ENCODE measurements around the gene SENP3. TPM values are rescaled to one million over a fixed set of nuclear protein-coding genes. Genes with fewer than 3 reads are reported as not detected.
"Not testable (repeated sequence)": the region's sequence is repeated elsewhere in the genome, so short reads cannot be mapped to it uniquely, and the experiment has no call there.

SENP3 gene
- polyA plus RNA-seq, 6 donors from 2014 or later, result 16.0 to 21.9 (median 18.2) TPM

DNA sequence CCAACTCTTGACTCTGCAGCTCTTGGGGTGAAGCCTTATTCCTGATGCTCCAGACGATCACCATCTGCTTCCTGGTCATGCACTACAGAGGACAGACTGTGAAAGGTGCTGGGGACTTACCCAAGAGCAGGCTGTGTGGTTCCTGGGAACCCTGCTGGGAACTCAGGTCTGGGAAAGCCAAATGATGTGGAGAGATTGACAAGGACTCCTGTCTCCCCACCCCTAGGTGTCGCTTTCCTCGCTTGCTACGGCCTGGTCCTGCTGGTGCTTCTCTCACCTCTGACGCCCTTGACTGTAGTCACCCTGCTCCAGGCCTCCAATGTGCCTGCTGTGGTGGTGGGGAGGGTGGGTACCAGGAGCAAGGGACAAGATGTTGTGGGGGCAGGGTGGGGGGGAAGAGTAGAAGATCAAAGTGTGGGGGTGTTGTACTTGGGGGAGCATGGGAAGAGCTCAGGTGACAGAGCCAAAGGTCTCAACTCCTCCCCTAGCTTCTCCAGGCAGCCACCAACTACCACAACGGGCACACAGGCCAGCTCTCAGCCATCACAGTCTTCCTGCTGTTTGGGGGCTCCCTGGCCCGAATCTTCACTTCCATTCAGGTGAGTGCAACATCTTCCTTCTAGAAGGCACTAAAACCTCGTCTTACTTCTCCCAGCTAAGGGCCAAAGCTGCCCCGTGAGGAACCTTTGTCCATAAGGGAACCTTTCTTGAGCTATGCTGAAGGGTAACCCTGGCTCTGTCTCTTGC is 25.1 kb downstream of the SENP3 start:
- Mint-ChIP-seq H3K27ac (no peak overlapping the region), H3K9me3 (no peaks in the 10 kb centered on the region), H3K36me3 (peaks cover 0 to 14% of the 10 kb centered on the region in 2 donors), H3K4me1 (peaks cover 24 to 39% (median 25%) of the 10 kb centered on the region in 3 donors), H3K4me3 (peak overlapping the region in 2 of 8 donors; percentile 47 to 67), H3K27me3 (no peaks in the 10 kb centered on the region)
- ATAC-seq (ENCODE audit: low read depth in 2 of 2), result no peak
- no peak for DNase-seq

DNA sequence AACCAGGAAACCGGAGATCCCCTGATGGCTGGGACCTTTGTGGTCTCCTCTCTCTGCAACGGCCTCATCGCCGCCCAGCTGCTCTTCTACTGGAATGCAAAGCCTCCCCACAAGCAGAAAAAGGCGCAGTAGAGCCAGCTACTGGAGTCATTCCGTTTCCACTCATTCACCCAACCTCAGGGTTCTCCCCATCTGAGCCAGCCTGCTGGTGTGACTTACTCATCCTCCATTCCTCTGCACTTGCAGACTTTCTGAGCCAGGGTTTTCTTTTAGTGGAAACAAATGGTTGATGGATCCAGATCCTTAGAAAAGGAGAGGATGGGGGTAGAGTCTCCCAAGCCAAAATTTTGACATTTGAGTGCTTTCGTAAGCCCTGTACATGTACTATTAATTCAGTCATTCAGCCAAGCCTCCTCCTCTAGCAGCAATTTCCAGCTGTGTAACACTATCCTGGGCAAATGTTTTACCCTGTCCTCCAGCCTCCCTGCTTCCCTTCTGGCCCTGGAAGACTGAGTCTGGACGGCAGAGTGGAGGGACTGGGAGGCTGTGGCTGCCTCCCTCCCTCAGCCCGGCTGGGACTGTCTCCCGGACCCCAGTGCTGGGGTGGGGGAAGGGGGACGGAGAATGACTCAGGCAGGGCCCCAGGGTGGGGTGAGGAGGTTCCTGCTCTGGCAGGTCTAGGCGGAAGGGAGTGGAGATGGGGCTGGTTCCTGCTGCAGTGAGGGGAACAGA is 25.9 kb downstream of the SENP3 start:
- Mint-ChIP-seq H3K27me3 (no peaks in the 10 kb centered on the region), H3K9me3 (no peaks in the 10 kb centered on the region), H3K36me3 (peaks cover 5 to 19% of the 10 kb centered on the region in 2 donors), H3K4me1 (peaks cover 16 to 32% (median 21%) of the 10 kb centered on the region in 3 donors), H3K27ac (no peak overlapping the region), H3K4me3 (peak overlapping the region in 3 of 8 donors; percentile 47 to 67 (median 52))
- ATAC-seq (ENCODE audit: low read depth in 2 of 2) (no peak), DNase-seq (no peak)

DNA sequence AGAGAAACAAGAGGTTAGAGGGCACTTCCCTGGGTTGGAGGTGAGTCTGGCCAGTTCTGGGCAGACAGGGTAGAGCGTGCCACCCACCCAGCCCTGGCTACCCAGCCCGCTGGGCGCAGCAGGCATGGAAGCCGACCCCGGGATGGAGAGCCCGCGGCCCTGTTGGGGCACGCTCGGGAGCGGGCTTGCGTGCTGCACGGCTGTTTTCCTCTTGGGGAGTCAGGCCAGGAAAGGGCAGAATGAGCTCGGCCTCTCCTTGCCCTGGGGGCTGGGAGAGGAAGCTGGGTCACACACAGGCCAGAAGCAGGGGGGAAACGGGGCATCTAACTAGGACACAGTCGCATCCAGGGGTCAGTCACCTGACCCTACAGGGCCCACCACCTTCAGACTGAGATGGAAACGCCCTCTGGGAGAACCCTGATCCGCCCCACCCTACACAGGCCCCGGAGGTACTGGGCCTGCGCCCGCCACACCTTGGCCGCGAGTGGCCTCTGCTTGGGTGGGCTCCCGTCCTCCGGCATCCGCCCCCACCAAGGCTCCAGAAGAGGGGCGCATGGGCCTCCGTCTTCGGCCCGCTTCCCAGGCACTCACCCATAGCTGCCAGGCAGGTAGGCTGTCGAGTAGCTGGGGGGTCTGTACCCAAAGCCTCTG is 27.0 kb downstream of the SENP3 start:
- ATAC-seq (ENCODE audit: low read depth in 2 of 2) (no peak), DNase-seq (no peak)
- Mint-ChIP-seq H3K27ac (peak overlapping the region in 2 of 6 donors; percentile 63 to 71), H3K27me3 (no peaks in the 10 kb centered on the region), H3K4me3 (no peak overlapping the region), H3K4me1 (peaks cover 15 to 25% (median 25%) of the 10 kb centered on the region in 3 donors), H3K9me3 (no peaks in the 10 kb centered on the region), H3K36me3 (peaks cover 5 to 28% of the 10 kb centered on the region in 2 donors)

DNA sequence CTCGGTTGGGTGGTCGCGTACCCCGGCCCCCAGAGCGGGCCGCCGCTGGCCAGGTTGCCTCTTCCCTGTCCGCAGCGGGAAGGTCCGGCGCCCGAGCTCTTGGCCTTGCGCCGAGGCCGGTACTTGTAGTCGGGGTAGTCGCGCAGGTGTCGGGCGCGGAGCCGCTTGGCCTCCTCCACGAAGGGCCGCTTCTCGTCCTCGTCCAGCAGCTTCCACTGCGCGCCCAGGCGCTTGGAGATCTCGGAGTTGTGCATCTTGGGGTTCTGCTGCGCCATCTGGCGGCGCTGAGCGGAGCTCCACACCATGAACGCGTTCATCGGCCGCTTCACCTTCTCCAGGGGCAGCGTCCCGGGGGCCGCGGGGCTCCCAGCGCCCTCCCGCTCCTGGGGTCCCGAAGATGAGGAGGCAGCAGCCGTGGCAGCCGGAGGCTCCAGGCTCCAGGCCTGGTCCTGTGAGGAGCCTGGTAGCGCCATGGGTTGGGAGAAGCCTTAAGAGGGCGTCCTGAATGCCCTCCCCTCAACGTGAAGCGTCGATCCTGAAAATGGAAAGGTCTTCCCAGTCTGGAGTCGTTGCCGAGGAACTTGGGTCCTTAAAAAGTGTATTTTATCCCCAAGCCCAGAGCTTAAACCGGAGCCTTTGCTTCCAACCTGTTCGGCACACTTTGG is 27.6 kb downstream of the SENP3 start:
- peaks cover 11 to 28% of the 10 kb centered on the region in 2 donors for H3K36me3 Mint-ChIP-seq
- peaks cover 13 to 19% (median 19%) of the 10 kb centered on the region in 3 donors for H3K4me1 Mint-ChIP-seq
- no peaks in the 10 kb centered on the region for H3K9me3 Mint-ChIP-seq
- DNase-seq (peak; percentile 58), ATAC-seq (ENCODE audit: low read depth in 2 of 2) (peak; percentile 93 to 97)
- no peaks in the 10 kb centered on the region for H3K27me3 Mint-ChIP-seq
- no peak overlapping the region for H3K27ac Mint-ChIP-seq
- H3K4me3 Mint-ChIP-seq, result peak overlapping the region in 2 of 8 donors; percentile 24 to 66

DNA sequence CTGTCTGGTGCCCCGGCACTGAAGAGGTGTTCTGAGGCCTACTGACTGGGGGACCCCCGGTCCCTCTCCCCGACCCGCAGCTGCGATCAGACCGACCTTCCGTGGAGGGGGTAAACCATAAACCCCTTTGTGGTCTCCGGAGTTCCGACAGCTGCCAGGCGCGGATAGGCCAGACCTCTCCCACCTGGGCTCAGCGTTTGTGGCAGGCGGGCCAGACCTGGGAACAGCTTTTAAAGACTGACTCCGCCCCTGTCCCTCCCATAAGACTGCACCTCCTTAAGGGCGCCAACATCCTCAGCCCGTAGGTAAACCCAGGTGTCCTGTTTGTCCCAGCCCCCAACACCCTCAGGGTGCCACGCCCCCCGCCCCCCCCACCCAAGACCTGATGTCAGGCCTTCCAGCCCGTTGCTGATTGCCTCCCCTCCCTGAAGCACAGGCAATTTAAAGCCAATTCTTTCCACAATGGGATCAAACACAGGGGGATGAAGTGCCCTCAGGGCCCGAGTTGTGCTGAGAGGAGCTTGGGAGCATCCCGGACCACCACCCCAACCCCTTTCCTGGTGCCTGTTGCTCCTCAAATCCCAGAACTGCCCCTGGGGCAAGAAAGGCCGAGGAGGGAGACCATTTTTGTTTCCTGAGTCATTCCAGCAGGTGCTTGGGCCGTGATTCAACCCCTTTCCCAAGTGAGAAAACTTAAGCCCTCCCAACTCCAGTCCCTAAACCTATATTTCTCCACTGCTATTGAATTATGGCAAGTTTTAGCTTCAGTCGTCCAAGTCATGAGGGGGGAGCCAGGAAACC is 28.4 kb downstream of the SENP3 start, which contains the start of gene SOX15:
SOX15 (minus strand) TSS at position 204 of the 801 bp plus-strand sequence. CDS start 418 bp downstream, outside the sequence.
- Mint-ChIP-seq H3K27me3 (no peaks in the 10 kb centered on the region), H3K4me1 (peaks cover 6 to 14% (median 11%) of the 10 kb centered on the region in 3 donors), H3K27ac (peak within 1 kb of the TSS in 1 of 6 donors; percentile 26), H3K36me3 (peaks cover 13 to 30% of the 10 kb centered on the region in 2 donors), H3K4me3 (peak within 1 kb of the TSS in 2 of 8 donors; percentile 24 to 66), H3K9me3 (no peaks in the 10 kb centered on the region)
- DNase-seq (no peak), ATAC-seq (ENCODE audit: low read depth in 2 of 2) (no peak)

DNA sequence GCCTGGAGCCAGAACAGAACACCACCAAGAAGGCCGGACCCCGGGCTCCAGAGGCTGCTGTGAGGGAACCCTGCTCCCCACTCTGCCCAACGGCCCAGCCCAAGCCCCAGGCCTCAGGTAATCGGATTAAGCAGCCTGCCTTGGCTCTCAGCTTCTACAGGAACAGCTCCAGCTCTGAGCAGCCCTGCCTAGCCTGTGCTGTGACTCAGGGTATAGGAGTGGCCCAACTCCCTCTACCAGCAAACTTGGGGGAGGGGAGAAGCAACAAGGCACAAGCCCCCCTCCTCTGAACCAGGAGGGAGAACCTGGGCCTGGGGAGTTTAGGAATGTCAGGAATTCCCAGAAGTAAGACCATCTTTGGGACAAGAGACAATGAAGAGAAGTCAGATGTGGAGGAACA is 29.0 kb downstream of the SENP3 start:
- H3K36me3 Mint-ChIP-seq, result peaks cover 13 to 30% of the 10 kb centered on the region in 2 donors
- H3K27me3 Mint-ChIP-seq, result no peaks in the 10 kb centered on the region
- ATAC-seq (ENCODE audit: low read depth in 2 of 2) (no peak), DNase-seq (no peak)
- H3K9me3 Mint-ChIP-seq, result no peaks in the 10 kb centered on the region
- H3K4me3 Mint-ChIP-seq, result no peak overlapping the region
- peaks cover 5 to 10% (median 6%) of the 10 kb centered on the region in 3 donors for H3K4me1 Mint-ChIP-seq
- H3K27ac Mint-ChIP-seq, result no peak overlapping the region

DNA sequence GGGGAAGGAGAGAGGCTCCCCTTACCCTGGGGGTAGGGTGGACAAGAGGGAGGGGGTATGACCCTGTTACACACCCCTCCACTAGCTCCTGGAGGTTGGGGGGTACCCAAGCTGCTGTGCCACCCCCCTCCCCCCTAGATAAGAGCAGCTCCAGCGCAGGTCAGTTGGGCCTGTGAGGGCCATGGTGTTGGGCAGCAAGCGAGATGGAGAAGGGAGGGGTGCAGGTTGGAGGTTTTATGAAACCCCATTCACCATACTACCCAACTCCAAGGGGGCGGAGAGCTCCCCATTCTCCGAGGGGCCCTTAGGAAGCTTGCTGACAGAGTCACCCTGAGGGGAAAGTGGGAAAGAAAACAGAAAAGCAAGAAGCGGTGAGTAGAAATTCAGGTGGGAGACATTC is 29.9 kb downstream of the SENP3 start:
- ATAC-seq (ENCODE audit: low read depth in 2 of 2), result no peak
- Mint-ChIP-seq H3K9me3 (no peaks in the 10 kb centered on the region), H3K36me3 (peaks cover 13 to 30% of the 10 kb centered on the region in 2 donors)

DNA sequence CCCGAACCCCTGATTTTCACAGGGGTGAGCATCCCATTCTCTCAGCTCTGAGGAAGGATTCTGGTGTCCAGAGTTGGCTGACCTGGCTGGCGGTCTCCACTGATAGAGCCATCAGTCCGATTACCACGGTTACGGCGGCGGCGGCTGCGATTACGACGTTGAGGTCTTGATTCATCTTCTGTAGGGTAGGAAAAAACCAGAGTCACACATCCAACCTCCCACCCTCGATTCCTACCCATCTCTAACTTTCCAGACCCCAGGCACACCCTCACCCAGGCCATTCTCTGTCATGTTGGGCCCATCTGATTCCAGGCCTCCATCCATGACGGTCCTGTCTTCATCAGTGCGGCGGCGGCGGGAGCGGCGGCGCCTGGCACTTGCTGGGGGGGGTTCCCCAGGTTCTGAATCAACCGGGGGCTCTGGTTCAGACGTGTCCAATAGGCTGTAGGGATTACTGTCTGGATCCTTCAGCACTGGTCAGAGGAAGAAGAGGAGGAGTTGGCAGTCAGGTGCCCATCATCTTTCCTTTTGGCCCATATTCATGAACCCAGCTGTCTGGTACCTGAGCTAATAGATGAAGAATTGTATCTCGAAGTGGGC is 30.8 kb downstream of the SENP3 start:
- peak overlapping the region in 1 of 6 donors; percentile 28 for H3K27ac Mint-ChIP-seq
- H3K9me3 Mint-ChIP-seq, result no peaks in the 10 kb centered on the region
- DNase-seq, result no peak
- no peaks in the 10 kb centered on the region for H3K27me3 Mint-ChIP-seq
- H3K36me3 Mint-ChIP-seq, result peaks cover 13 to 30% of the 10 kb centered on the region in 2 donors
- H3K4me1 Mint-ChIP-seq, result peaks cover 2 to 9% (median 6%) of the 10 kb centered on the region in 3 donors
- no peak for ATAC-seq (ENCODE audit: low read depth in 2 of 2)
- H3K4me3 Mint-ChIP-seq, result no peak overlapping the region

More for the DNA sequence above, 29.9 kb downstream of the SENP3 start:
- Mint-ChIP-seq H3K27me3 (no peaks in the 10 kb centered on the region), H3K4me3 (no peak overlapping the region), H3K4me1 (peaks cover 2 to 9% (median 6%) of the 10 kb centered on the region in 3 donors), H3K27ac (no peak overlapping the region)
- DNase-seq, result no peak

DNA sequence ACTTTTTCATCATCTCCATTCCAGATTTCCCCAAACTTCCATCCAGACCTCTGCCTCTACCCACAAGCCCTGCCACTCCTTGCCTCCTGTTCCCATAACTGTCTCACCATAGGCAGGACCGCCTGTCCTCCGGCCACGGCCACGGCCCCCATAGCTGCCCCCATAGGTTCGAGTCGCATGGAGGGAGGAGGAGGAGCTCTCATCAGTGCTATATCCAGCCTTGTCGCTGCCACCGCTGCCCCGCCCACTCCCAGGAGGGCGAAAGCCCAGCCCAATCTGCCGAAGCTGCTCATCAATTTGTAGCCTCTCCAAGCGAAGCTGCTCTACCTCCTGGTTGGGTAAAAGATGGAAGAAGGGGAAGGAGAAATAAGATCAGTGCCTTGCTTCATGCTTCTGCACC is 31.6 kb downstream of the SENP3 start:
- Mint-ChIP-seq H3K27me3 (no peaks in the 10 kb centered on the region), H3K4me1 (peaks cover 0 to 5% (median under 1%) of the 10 kb centered on the region in 3 donors), H3K9me3 (no peaks in the 10 kb centered on the region), H3K27ac (no peak overlapping the region), H3K4me3 (no peak overlapping the region), H3K36me3 (peaks cover 14 to 24% of the 10 kb centered on the region in 2 donors)
- ATAC-seq (ENCODE audit: low read depth in 2 of 2) (no peak), DNase-seq (no peak)

DNA sequence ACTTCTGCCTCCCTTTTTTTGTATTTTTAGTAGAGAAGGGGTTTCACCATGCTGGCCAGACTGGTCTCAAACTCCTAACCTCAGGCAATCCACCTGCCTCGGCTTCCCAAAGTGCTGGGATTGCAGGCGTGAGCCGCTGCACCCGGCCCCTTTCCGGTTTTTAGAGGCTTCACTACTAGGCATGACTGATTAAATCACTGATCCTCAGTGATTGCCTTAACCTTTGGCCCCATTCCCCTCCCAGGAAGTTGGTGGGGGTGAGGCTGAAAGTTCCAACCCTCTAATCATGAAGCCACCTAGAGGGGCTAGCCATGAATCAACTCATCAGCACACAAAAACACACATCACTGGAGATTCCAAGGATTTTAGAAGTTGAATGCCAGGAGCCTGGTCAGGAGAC is 35.8 kb downstream of the SENP3 start:
- not testable (repeated sequence) for H3K9me3 Mint-ChIP-seq; ATAC-seq (ENCODE audit: low read depth in 2 of 2); DNase-seq; H3K4me1 Mint-ChIP-seq; H3K27me3 Mint-ChIP-seq; H3K27ac Mint-ChIP-seq; H3K4me3 Mint-ChIP-seq
- peaks cover 13 to 32% of the 10 kb centered on the region in 2 donors for H3K36me3 Mint-ChIP-seq

DNA sequence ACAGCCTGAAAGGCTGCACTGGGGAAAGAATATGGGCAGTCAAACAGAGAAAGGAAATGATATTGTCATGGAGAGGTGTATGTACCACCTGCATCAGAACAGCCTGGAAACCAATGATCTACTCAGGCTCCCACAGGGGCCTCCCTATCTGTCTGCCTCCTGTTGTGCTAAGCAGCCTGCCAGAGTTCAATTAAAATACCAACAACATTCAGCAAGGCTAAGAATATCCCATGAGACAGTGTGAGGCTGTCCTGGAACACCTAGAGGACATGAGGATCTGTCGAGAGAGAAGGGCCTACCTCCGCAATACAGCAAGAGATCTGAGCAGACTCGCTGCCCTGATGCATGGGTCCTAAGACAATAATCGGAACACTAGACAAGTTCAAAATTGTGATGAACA is 44.6 kb downstream of the SENP3 start:
- Mint-ChIP-seq H3K9me3 (no peaks in the 10 kb centered on the region), H3K27ac (no peak overlapping the region), H3K4me3 (no peak overlapping the region), H3K36me3 (peaks cover 8 to 11% of the 10 kb centered on the region in 2 donors), H3K27me3 (no peaks in the 10 kb centered on the region), H3K4me1 (peaks cover 14 to 24% (median 22%) of the 10 kb centered on the region in 3 donors)
- ATAC-seq (ENCODE audit: low read depth in 2 of 2) (no peak), DNase-seq (no peak)

DNA sequence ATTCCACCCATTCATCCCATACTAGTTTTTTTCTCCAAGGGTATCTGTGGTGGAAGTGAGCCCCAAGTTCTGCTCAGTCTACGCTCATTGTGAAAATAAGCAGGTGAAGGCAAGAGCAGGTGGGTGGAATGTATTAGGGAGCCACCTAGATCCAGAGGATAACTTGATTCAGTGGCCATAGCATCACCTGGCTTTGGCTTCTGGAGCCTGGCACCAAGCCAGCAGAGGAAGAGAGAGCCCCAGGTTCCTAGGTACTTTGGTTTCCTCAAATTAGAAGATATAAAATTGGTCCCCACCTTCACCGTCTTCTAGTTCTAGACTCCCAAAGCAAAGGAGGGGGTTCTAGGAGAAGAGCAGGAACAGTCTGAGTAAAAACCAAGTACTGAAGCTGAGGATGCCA is 48.9 kb downstream of the SENP3 start:
- no peaks in the 10 kb centered on the region for H3K36me3 Mint-ChIP-seq
- no peak for DNase-seq
- H3K27ac Mint-ChIP-seq, result no peak overlapping the region
- H3K9me3 Mint-ChIP-seq, result no peaks in the 10 kb centered on the region
- peaks cover 38 to 52% (median 42%) of the 10 kb centered on the region in 3 donors for H3K4me1 Mint-ChIP-seq
- H3K4me3 Mint-ChIP-seq, result peak overlapping the region in 1 of 8 donors; percentile 46
- no peak for ATAC-seq (ENCODE audit: low read depth in 2 of 2)
- H3K27me3 Mint-ChIP-seq, result no peaks in the 10 kb centered on the region

All from naive B cell (primary cell).